ENCODE data around the gene INTS1.

The INTS1 gene

DNA sequence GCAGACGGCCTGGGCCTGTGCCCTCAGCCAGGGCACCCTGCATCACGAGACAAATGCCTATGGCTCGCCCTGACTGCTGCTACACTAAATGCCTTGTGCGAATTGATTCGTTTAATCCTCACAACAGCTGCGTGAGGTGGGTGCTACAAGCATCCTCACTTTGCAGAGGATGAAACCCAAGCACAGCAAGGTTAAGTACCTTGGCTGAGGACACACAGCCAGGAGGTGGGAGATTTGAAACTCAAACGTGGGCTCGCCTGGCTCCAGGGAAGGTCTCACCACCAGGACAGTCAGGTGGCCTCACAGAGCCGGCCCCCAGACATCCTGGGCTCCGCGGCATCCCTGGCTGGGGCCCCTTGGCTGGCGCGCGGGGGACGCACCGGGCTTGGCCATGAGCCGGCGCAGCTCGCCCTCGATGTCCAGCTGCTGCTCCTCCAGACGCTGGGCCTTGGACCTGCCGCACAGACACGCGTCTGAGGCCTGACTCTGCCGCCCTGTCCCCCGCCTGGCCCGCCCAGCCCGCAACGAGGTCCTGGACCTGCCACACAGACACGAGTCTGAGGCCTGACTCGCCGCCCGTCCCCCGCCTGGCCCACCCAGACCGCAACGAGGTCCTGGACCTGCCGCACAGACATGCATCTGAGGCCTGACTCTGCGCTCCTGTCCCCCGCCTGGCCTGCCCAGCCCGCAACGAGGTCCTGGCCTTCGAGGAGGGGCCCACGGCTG lies 66.9 kb downstream of the INTS1 start:
- no peak for DNase-seq (ENCODE audit: low read depth, low spot score)
- no peak overlapping the region for H3K27ac ChIP-seq

- no peak for DNase-seq (ENCODE audit: low read depth, low spot score)
- H3K27ac ChIP-seq: no peak overlapping the region
These were observed 67.6 kb downstream of the INTS1 start for GRCh38 chr7:1436608-1437007.

DNA sequence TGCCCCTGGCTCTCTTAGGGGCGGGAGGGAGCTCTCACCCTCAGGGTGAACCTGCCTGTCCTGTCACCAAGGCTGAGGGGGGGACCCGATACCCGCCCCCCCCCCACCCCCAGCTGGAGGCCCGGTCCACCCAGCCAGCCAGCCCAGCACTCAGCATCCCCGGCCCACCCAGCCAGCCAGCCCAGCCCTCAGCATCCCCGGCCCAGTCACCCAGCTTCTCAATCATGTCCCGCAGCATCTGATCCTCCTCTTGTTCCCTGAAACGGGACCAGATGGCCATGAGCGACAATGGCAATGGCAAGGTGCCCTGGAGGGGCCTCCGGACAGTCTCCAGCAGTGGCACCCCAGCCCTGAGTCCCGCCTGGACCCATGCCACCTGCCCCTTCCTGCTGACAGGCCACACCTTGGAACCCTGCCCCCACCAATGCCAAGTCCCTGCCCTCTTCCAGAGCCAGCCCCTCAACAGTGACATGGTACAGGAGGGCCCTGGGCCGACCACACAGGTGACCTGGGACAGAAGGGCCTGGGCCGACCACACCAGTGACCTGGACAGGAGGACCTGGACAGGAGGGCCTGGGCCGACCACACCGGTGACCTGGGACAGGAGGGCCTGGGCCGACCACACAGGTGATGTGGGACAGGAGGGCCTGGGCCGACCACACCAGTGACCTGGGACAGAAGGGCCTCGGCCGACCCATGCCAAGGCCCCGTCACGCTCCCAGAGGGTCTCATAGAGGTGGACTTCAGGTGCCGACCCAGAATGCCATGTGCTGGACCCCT lies 69.1 kb downstream of the INTS1 start:
- no peak overlapping the region for H3K27ac ChIP-seq
- DNase-seq (ENCODE audit: low read depth, low spot score): no peak

GRCh38 chr7:1434165-1434718 lies 69.9 kb downstream of the INTS1 start:
- no peak for DNase-seq (ENCODE audit: low read depth, low spot score)
- H3K27ac ChIP-seq: no peak overlapping the region

- DNase-seq (ENCODE audit: low read depth, low spot score): no peak
- no peak overlapping the region for H3K27ac ChIP-seq
These were observed 70.9 kb downstream of the INTS1 start for GRCh38 chr7:1433128-1433920.

GRCh38 chr7:1432411-1433082 lies 71.6 kb downstream of the INTS1 start:
- no peak for DNase-seq (ENCODE audit: low read depth, low spot score)
- no peak overlapping the region for H3K27ac ChIP-seq

- no peak for DNase-seq (ENCODE audit: low read depth, low spot score)
- no peak overlapping the region for H3K27ac ChIP-seq
These were observed 72.4 kb downstream of the INTS1 start for GRCh38 chr7:1431634-1432380.

DNA sequence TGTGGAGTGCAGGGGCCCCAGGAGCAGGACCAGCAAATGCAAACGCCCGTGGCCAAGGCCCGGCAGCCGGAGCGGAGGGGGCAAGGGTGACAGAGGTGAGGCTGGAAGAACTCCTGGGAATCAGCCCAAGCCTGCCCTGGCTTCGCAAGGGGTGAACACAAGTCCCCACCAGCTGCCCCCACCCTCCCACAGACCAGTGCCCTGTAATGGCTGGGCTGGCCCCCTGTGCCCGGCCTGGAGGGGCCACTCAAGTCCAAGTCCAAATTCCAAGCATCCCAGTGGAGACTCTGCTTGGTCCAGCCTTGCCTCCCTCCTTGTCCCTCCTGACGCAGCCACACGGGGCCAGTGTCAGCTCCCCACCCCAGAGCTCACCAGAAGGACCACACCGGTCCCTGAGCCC lies 73.0 kb downstream of the INTS1 start:
- no peak for DNase-seq (ENCODE audit: low read depth, low spot score)
- H3K27ac ChIP-seq: no peak overlapping the region

DNA sequence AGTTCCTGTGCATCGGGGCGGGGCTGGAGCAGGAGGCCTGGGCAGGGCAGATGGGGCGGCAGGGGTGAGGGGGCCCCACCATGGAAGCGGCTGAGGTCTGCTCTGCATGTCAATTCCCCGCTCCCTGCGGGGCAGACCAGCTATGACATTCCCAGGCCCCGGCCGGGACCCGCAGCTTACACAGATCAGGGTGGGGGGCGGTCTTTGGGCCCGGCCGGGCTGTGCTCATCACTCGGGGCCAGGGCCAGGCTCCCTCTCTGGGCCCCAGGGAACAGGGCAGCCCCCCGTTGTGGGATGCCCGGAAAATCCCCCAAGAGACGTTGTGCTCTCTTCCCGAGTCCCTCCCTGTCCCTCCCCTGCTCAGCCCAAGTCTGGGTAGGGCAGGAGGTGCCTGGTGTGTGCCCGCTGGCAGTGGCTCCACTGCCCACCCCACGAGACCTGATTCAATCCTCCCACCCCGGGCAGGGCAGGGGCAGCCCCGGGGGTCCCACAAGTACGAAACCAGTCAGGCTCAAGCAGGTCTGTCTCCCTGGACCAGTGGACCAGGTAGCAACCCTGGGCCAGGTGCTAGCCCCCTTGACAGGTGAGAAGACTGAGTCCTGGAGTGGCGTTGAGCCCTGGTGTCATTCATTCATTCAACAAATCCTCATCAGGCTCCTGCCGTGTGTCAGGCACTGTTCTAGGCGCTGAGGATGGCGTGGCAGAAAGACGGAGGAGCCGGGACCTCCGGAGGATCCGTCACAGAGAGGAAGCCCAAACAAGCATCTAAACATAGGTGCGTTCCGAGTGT lies 73.9 kb downstream of the INTS1 start:
- DNase-seq (ENCODE audit: low read depth, low spot score): no peak

DNA sequence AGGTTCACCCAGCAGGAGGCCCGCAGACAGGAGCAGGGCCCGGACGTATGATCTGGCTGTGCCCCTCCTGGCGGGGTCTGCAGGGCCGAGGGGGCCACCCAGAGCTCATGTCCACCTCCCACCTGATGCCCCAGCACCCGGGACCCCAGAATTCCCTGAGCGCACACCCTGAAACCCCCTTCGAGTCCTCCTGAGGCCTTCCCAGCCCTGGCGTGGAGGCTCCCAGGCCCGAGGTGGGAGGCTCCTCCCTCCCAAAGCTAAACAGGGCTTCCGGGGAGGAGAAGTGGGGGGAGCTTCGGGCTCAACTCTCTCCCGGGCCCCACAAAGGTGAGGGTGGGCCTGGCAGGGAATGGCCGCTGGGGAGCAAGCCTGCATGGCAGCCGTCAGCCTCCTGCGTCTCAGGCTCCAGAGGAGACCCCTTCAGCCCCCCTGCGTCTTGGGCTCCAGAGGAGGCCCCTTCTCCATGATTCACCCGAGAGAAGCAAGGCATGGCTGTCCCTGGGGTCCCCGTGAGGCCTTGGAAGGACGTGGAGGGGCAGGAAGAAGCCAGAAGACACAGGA lies 75.2 kb downstream of the INTS1 start:
- no peak overlapping the region for H3K27ac ChIP-seq
- no peak for DNase-seq (ENCODE audit: low read depth, low spot score)

More for the DNA sequence above, 73.9 kb downstream of the INTS1 start:
- H3K27ac ChIP-seq: no peak overlapping the region

GRCh38 chr7:1427064-1427657 lies 77.0 kb downstream of the INTS1 start:
- H3K27ac ChIP-seq: no peak overlapping the region
- no peak for DNase-seq (ENCODE audit: low read depth, low spot score)

- no peak for DNase-seq (ENCODE audit: low read depth, low spot score)
- no peak overlapping the region for H3K27ac ChIP-seq
These were observed 77.7 kb downstream of the INTS1 start for GRCh38 chr7:1426474-1426873.

- H3K27ac ChIP-seq: no peak overlapping the region
- DNase-seq (ENCODE audit: low read depth, low spot score): no peak
These were observed 78.7 kb downstream of the INTS1 start for GRCh38 chr7:1425292-1426136.

GRCh38 chr7:1424041-1424440 lies 80.1 kb downstream of the INTS1 start:
- no peak overlapping the region for H3K27ac ChIP-seq
- no peak for DNase-seq (ENCODE audit: low read depth, low spot score)

- H3K27ac ChIP-seq: no peak overlapping the region
- no peak for DNase-seq (ENCODE audit: low read depth, low spot score)
These were observed 80.9 kb downstream of the INTS1 start for GRCh38 chr7:1423264-1423811.

DNA sequence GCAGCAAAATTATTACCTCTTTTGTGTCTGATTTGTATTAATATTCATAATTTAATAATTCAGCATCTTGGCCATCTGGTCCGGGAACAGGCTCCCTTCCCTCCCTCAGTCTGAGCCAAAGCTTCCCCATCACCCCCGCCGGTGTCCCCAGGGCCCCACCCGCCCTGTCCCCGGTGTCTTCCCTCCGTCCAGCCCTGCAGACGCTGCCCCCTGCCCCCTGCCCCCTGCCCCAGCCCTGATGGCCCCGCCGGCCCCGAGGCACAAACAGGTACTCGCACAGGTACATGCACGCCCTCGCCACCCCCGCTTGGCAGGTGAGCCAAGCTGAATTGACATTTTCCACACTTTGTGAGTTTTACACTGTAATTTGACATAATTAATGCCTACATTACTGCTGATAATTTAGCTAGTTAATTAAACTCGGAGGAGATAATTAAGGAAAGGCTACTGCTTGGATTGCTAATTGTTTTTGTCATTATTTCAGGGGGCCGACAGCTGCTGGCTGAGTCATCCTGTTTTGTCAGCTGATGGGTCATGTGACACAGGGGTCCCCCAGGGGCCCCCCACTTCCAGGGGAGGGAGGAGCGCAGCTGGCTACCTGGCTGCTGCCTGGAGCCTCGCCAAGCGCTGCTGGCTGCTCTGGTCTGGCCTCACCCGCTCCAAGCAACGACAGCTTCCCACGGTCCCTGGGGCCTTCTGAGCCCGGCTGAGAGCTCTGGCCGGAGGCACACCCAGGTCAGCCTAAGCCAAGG lies 81.5 kb downstream of the INTS1 start:
- H3K27ac ChIP-seq: no peak overlapping the region
- DNase-seq (ENCODE audit: low read depth, low spot score): no peak

Measured in epithelial cell of prostate (primary cell).